GM12875 (cell line): ENCODE data around the gene PRPF39.

Source experiments
- H3K4me3 ChIP-seq: one replicate; pipeline ENCODE4 v1.5.1; 2011; ENCODE audit warnings: low read depth, low read length, control low read depth
- TF ChIP-seq, protein P1 (sequence below): IDR thresholded peaks from 2 replicates; pipeline ENCODE4 v1.5.1; 2011; ENCODE audit warnings: low read depth, mild to moderate bottlenecking, control low read depth, inconsistent platforms, low read length, moderate library complexity, borderline replicate concordance; ENCODE audit not compliant: insufficient read depth

Gene PRPF39

DNA sequence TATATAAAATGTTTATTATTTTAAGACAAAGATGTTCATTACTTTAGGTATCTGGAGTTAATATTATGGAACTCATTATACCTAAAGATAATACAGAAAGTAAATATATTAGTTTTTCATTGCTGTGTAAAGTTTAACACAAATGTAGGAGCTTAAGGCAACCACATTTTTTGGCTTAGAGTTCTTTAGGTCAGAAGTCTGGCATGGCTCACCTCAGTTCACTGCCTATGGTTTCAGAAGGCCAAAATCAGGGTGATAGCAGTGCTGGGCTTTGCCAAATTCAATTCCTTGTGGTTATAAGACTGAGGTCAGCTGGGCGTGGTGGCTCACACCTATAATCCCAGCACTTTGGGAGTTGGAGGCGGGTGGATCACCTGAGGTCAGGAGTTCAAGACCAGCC lies 35.5 kb upstream of the PRPF39 start:
- TF ChIP-seq, protein P1, sequence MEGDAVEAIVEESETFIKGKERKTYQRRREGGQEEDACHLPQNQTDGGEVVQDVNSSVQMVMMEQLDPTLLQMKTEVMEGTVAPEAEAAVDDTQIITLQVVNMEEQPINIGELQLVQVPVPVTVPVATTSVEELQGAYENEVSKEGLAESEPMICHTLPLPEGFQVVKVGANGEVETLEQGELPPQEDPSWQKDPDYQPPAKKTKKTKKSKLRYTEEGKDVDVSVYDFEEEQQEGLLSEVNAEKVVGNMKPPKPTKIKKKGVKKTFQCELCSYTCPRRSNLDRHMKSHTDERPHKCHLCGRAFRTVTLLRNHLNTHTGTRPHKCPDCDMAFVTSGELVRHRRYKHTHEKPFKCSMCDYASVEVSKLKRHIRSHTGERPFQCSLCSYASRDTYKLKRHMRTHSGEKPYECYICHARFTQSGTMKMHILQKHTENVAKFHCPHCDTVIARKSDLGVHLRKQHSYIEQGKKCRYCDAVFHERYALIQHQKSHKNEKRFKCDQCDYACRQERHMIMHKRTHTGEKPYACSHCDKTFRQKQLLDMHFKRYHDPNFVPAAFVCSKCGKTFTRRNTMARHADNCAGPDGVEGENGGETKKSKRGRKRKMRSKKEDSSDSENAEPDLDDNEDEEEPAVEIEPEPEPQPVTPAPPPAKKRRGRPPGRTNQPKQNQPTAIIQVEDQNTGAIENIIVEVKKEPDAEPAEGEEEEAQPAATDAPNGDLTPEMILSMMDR = no peak
- H3K4me3 ChIP-seq = no peak overlapping the region

DNA sequence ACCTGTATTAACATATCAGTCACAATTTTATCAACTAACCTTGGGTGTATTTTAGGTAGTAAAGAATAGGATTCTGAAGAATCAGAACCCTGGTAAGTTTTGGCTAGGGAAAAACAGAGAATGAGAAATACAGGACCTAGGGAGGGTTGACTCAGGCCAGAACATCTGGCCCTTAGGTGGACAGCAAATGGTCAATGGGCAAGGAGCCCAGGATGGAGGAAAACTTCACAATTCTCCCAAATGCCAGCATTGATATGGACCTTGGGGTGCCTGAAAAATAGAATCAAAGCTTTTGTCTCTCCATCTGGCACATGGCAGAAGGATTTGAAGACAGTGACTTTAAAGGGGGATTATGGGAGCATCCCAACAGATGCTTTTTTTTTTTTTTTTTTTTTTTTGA lies 32.7 kb upstream of the PRPF39 start:
- H3K4me3 ChIP-seq = no peak overlapping the region
- TF ChIP-seq, protein P1 = no peak

DNA sequence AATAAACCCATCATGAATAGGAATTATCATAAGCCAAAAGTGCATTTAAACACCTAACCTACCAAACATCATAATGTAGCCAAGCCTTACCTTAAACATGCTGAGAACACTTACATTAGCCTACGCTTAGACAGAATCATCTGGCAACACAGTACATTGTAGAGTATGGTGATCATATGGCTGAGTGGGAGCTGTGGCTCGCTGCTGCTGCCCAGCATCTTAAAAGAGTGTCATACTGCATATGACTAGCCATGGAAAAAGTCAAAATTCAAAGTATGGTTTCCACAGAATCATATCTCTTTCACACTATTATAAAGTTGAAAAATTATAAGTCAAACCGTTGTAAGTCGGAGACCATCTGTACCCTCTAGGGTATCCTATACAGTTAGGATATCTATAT lies 32.0 kb upstream of the PRPF39 start:
- TF ChIP-seq, protein P1 = no peak
- H3K4me3 ChIP-seq = no peak overlapping the region

DNA sequence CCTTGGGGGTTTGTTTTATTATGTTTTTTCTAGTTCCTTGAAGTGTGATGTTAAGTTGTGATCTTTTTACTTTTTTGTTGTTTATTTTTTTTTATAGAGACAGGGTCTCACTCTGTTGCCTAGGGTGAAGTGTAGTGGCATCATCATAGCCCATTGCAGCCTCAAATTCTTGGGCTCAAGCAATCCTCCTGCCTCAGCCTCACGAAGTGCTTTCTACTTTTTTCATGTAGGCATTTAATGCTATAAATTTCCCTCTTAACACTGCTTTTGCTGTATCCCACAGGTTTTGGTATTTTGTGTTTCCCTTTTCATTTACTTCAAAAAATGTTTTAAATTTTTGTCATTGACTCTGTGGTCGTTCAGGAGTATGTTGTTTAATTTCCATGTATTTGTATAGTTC lies 26.6 kb upstream of the PRPF39 start:
- TF ChIP-seq, protein P1 = no peak
- H3K4me3 ChIP-seq = no peak overlapping the region

DNA sequence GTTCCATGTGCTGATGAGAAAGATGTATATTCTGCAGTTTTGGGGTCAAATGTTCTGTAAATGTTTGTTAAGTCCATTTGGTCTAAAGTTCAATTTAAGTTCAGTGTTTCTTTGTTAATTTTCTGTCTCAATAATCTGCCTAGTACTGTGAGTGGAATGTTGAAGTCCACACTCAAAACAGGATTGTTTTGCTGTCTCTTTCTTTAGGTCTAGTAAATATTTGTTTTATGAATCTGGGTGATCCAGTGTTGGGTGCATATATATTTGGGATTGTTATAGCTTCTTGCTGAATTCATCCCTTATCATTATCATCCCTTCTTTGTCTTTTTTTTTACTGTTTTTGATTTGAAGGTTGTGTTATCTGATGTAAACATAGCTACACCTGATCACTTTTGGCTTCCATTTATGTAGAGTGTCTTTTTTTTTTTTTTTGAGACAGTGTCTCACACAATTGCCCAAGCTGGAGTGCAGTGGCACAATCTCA lies 26.0 kb upstream of the PRPF39 start:
- H3K4me3 ChIP-seq = no peak overlapping the region
- TF ChIP-seq, protein P1 = no peak

DNA sequence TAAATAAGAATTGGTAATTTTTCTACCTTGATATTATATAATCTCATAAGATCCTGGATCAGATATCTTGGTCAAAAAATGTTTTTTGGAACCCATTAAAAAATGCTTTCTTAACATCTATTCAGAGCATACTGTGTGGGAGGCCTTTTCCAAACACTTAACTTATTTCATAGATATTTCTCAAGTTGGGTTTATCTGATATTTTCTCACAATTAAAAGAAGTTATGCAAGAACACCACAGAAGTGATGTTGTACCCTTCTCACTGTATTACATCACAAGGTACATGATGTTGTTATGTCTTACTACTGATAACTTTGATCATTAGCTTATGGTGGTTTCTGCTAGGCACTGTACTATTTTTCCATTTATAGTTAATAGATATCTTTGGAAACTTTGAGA lies 23.4 kb upstream of the PRPF39 start:
- TF ChIP-seq, protein P1 = no peak

DNA sequence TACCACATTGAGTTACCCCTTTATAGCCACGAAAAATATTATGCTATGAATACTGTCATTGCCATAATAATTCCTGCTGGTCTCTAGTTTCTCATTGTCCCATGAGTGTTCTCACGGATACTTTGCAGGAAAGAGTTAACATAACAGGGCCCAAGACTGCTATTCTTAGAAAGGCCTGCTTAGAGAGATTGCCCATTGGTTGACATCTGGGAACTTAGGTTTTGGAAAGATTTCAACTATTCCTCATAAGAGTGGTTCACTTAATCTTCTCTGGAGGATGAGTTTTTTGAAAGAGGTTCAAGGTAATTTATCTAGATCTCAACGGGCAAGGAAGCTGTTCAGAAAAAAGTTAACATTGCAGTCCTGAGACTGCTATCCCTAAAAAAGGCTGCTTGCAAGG lies 18.4 kb upstream of the PRPF39 start:
- no peak overlapping the region for H3K4me3 ChIP-seq
- TF ChIP-seq, protein P1 = no peak

More for the DNA sequence above, 23.4 kb upstream of the PRPF39 start:
- no peak overlapping the region for H3K4me3 ChIP-seq
